A549 (cell line): ENCODE results near the gene FARP2. TPM values are rescaled to one million over a fixed set of nuclear protein-coding genes. Genes with fewer than 3 reads are reported as not detected.

ENCODE experiments used
- ATAC-seq, 2 experiments: fragments of 200-7000 bp in 1 of 2; fragments of >200 bp in 1 of 2; cut with Nextera tagmentation in 1 of 2; cut with Tn5 transposase in 1 of 2; 3 replicates each; pipeline versions ENCODE4 v1.8.0 to v1.9.1; 2018 to 2020; ENCODE audit warnings: mild to moderate bottlenecking in 1 of 2, moderate library complexity in 1 of 2
- CTCF ChIA-PET: fragments of 300-600 bp; sonication (Branson Sonifier 250); formaldehyde crosslinking; extraction: SDS; loops from one replicate; lab custom pipeline; 2021; ENCODE audit warnings: antibody characterized with exemption, inconsistent platforms; lab: Yijun Ruan, JAX
- POLR2A ChIA-PET: fragments of 350-600 bp; formaldehyde crosslinking; extraction: SDS; loops from one replicate; lab custom pipeline; 2021; ENCODE audit warnings: antibody characterized with exemption, inconsistent platforms; lab: Yijun Ruan, JAX
- DNase-seq, 2 experiments: peaks; one replicate each; pipeline versions ENCODE4 v3.0.0 to v3.0.0-alpha.2; 2011 to 2016; ENCODE audit warnings: low read depth in 1 of 2, low spot score in 1 of 2
- FAIRE-seq: peaks from 2 replicates; lab custom pipeline; 2011; peaks lifted over from hg19 to GRCh38; lab: Jason Lieb, UNC
- H3K27ac ChIP-seq, 2 experiments: fragments of >200 bp; sonication (Bioruptor Twin); formaldehyde crosslinking; 3 replicates each; pipeline ENCODE4 v1.5.1; 2016 to 2017
- H3K4me1 ChIP-seq: fragments of >200 bp; sonication (Bioruptor Twin); formaldehyde crosslinking; 3 replicates; pipeline ENCODE4 v1.6.1; 2016
- H3K4me2 ChIP-seq: fragments of >200 bp; sonication (Bioruptor Twin); formaldehyde crosslinking; 3 replicates; pipeline ENCODE4 v1.6.1; 2016
- H3K4me3 ChIP-seq: fragments of >200 bp; sonication (Bioruptor Twin); formaldehyde crosslinking; 3 replicates; pipeline ENCODE4 v1.5.1; 2016
- H3K9me3 ChIP-seq: fragments of >200 bp; sonication (Bioruptor Twin); formaldehyde crosslinking; 3 replicates; pipeline ENCODE4 v1.6.1; 2016
- BHLHE40 ChIP-seq: IDR thresholded peaks from 2 replicates; pipeline ENCODE4 v1.6.1; 2012; ENCODE audit warnings: low read depth, low read length, inconsistent platforms
- CBX2 ChIP-seq: fragments of 200-600 bp; sonication (generic); IDR thresholded peaks from 2 replicates; pipeline ENCODE4 v1.6.1; 2016; ENCODE audit warnings: low read depth, mild to moderate bottlenecking, borderline replicate concordance
- FOSL2 ChIP-seq, 2 experiments: fragments of 450-650 bp in 1 of 2; fragments of >200 bp in 1 of 2; sonication (Bioruptor Twin) in 1 of 2; formaldehyde crosslinking; IDR thresholded peaks; 2 replicates each; pipeline versions ENCODE4 v1.5.0 to v1.6.1; 2016 to 2020; ENCODE audit warnings: mild to moderate bottlenecking in 1 of 2, moderate library complexity in 1 of 2
- FOXS1 ChIP-seq: fragments of 250-450 bp; sonication (Bioruptor Pico); IDR thresholded peaks from 2 replicates; pipeline ENCODE4 v1.5.0; 2020; ENCODE audit warnings: mild to moderate bottlenecking, moderate library complexity
- HDAC2 ChIP-seq: fragments of 200-600 bp; sonication (generic); IDR thresholded peaks from 2 replicates; pipeline ENCODE4 v1.6.1; 2016
- HOXB5 ChIP-seq: fragments of 250-450 bp; sonication (Bioruptor Pico); IDR thresholded peaks from 2 replicates; pipeline ENCODE4 v1.5.0; 2020; ENCODE audit warnings: mild to moderate bottlenecking, moderate library complexity
- JUN ChIP-seq, 2 experiments: fragments of >200 bp; sonication (Bioruptor Twin); formaldehyde crosslinking; IDR thresholded peaks; 2 replicates in 1 of 2; 3 replicates in 1 of 2; pipeline ENCODE4 v1.6.1; 2016 to 2017
- KDM5A ChIP-seq: fragments of 200-600 bp; sonication (generic); IDR thresholded peaks from 2 replicates; pipeline ENCODE4 v1.6.1; 2016; ENCODE audit warnings: antibody characterized with exemption, mild to moderate bottlenecking
- MAX ChIP-seq: IDR thresholded peaks from 2 replicates; pipeline ENCODE4 v1.6.1; 2012
- MAZ ChIP-seq: fragments of 150-350 bp; IDR thresholded peaks from 2 replicates; pipeline ENCODE4 v1.6.1; 2014; ENCODE audit warnings: antibody characterized with exemption, low read depth, low read length, borderline replicate concordance
- NR3C1 ChIP-seq: fragments of >200 bp; sonication (Bioruptor Twin); formaldehyde crosslinking; IDR thresholded peaks from 3 replicates; pipeline ENCODE4 v1.6.1; 2017
- REST ChIP-seq: fragments of 200-600 bp; sonication (generic); IDR thresholded peaks from 2 replicates; pipeline ENCODE4 v1.6.1; 2016; ENCODE audit warnings: antibody characterized with exemption, mild to moderate bottlenecking, moderate library complexity
- RFX5 ChIP-seq: fragments of 450-650 bp; IDR thresholded peaks from 2 replicates; pipeline ENCODE4 v1.7.1; 2014; ENCODE audit warnings: antibody characterized with exemption, mild to moderate bottlenecking, moderate library complexity
- RNF2 ChIP-seq: fragments of 200-600 bp; sonication (generic); IDR thresholded peaks from 2 replicates; pipeline ENCODE4 v1.6.1; 2016; ENCODE audit warnings: low read depth, mild to moderate bottlenecking, antibody characterized with exemption, moderate library complexity, borderline replicate concordance
- SREBF2 ChIP-seq: fragments of 450-650 bp; IDR thresholded peaks from 2 replicates; pipeline ENCODE4 v1.6.1; 2014; ENCODE audit warnings: mild to moderate bottlenecking, moderate library complexity
- ZC3H11A ChIP-seq: fragments of 450-650 bp; IDR thresholded peaks from 2 replicates; pipeline ENCODE4 v1.6.1; 2014; ENCODE audit warnings: antibody characterized with exemption, mild to moderate bottlenecking
- ZSCAN20 ChIP-seq: fragments of 250-450 bp; sonication (Bioruptor Pico); IDR thresholded peaks from 2 replicates; pipeline ENCODE4 v1.8.0; 2022; ENCODE audit warnings: mild to moderate bottlenecking, moderate library complexity
- WGBS: methylation state at CpG from one replicate; pipeline ENCODE4 v1.1.6; 2017; ENCODE audit errors: missing lambda C conversion rate; 5-methylcytosine and 5-hydroxymethylcytosine counted together
- polyA plus RNA-seq, 4 experiments: library from polyadenylated mRNA; depleted of rRNA in 3 of 4; stranded (reverse); fragments of >200 nt; fragmentation: RNase III in 1 of 4; extraction: RNeasy Plus Mini Kit Qiagen cat#74134 plus additional on column Dnase treatment in 1 of 4; gene quantifications; 2 replicates in 3 of 4; 3 replicates in 1 of 4; pipeline ENCODE4 v1.2.3, GENCODE V29; 2011 to 2017
- TF ChIP-seq, protein P1 (sequence below): IDR thresholded peaks from 2 replicates; pipeline ENCODE4 v1.6.1; 2012; ENCODE audit warnings: low read depth, borderline replicate concordance

Gene FARP2
- polyA plus RNA-seq, 2 of the 4 experiments (the other 2 are of a cell fraction): 17.0 to 29.1 TPM

DNA sequence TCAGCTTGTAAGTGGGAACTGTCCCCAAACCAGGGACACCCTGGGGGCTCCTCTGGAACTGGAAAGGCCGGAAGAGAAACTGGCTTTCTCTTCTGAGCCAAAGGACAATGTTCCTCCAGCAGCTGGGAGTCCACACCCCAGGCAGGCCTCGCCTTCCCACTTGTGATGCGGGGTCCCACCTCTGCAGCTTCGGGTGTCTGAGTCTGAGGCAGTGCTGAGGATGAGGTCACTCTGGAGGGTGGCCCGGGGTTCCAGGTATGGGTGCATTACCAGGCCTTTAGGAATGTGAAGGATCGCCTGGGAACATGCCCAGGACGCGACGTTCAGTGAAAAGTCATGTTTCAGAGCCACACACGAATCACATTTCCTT lies 184.3 kb downstream of the FARP2 start (continued):
- TF ChIP-seq HOXB5: no peak
- TF ChIP-seq, protein P1, sequence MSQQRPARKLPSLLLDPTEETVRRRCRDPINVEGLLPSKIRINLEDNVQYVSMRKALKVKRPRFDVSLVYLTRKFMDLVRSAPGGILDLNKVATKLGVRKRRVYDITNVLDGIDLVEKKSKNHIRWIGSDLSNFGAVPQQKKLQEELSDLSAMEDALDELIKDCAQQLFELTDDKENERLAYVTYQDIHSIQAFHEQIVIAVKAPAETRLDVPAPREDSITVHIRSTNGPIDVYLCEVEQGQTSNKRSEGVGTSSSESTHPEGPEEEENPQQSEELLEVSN: no peak
- TF ChIP-seq KDM5A: no peak
- no peak for TF ChIP-seq MAZ
- no peak for TF ChIP-seq REST
- TF ChIP-seq NR3C1: no peak
- no peak for TF ChIP-seq RNF2

GRCh38 chr2:241540771-241541561 lies 184.9 kb downstream of the FARP2 start:
- ATAC-seq: peak; percentile 54 to 77; a peak in 5 of 6 replicates
- Histone ChIP-seq H3K27ac (peak overlapping the region; percentile 38 to 50; a peak in 4 of 6 replicates), H3K4me3 (peak overlapping the region; percentile 44), H3K4me1 (peaks cover 7% of the 10 kb centered on the region; the same call in 2 of the 3 replicates), H3K9me3 (no peaks in the 10 kb centered on the region), H3K4me2 (peak overlapping the region; percentile 81)
- 74% methylated on average over 17 of the region's 68 CpGs for WGBS
- ChIA-PET POLR2A (no interaction called here), CTCF (no interaction called here)
- no peak for TF ChIP-seq BHLHE40
- no peak for TF ChIP-seq ZSCAN20 (CRISPR knock-in tag)
- no peak for TF ChIP-seq FOSL2 (IDR thresholded peaks at IDR 0.05)
- no peak for TF ChIP-seq FOSL2 (CRISPR knock-in tag; IDR thresholded peaks at IDR 0.05)
- no peak for TF ChIP-seq FOXS1
- TF ChIP-seq MAX: peak; percentile 72
- TF ChIP-seq, protein P1: peak; percentile 72
- TF ChIP-seq RFX5: no peak
- TF ChIP-seq SREBF2: no peak
- TF ChIP-seq ZC3H11A: no peak
- no peak for TF ChIP-seq CBX2
- no peak for TF ChIP-seq JUN (IDR thresholded peaks at IDR 0.05)
- TF ChIP-seq HDAC2: no peak
- FAIRE-seq: no peak
- DNase-seq: peak; percentile 50 to 80
